HG03575 (cell line): ENCODE measurements around the gene GASK1B.

Experiments used
- ATAC-seq: cut with Tn5 transposase; IDR thresholded peaks from one replicate; pipeline ENCODE4 v1.9.1; 2021; ENCODE audit not compliant: unreplicated experiment, insufficient number of reproducible peaks, low FRiP score; ENCODE audit errors: extremely low read depth

Gene GASK1B

DNA sequence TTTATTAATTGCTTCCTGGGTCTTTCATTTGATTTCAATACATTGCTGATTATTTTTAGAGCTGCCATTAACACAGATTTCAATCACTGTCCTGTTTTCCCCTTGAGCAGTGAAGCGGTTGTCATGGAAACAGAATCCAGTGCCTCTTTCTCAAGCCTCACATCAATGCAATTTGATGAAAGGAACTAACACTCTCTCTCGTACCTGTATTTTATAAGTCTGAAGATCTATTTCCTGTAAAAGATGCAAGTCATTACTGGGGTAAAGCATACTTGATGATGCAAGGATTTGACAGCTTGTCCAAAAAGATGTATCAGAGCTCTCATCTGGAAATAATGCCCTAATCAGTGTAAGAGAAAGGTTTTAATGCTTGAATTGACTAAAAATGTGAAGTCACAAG lies 17.9 kb upstream of the GASK1B start:
- ATAC-seq = no peak

DNA sequence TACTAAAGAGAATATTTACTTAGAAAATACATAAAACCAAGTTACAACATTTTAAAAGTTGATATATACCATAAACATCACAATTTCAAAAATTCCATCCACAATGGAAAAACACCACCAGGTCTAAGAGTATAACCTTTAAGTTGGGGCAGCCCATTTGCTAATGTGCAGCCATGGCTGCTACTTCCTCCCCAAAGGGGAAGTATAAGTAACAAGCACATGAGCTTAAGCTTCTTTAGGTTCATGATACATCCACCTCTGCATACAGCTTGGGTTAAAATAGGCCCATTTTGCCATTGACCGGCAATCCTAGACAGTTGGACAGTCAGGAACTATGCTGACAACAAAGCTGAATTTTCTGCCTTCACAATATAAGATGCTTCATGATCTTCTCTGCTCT lies 16.6 kb upstream of the GASK1B start:
- ATAC-seq = no peak

DNA sequence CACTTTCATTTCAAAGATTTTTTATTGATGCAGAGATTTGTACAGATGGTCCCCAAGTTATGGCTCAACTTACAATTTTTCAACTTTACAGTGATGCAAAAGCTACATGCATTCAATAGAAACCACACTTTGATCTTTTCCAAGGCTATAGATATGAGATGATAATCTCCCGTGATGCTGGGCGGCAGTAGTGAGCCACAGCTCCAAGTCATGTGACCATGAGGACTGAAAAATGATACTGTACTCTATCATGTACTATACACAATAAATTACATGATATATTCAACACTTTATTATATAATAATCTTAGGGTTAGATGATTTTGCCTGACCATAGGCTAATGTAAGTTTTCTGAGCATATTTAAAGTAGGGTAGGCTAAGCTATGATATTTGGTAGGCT lies 14.0 kb upstream of the GASK1B start:
- ATAC-seq = no peak

DNA sequence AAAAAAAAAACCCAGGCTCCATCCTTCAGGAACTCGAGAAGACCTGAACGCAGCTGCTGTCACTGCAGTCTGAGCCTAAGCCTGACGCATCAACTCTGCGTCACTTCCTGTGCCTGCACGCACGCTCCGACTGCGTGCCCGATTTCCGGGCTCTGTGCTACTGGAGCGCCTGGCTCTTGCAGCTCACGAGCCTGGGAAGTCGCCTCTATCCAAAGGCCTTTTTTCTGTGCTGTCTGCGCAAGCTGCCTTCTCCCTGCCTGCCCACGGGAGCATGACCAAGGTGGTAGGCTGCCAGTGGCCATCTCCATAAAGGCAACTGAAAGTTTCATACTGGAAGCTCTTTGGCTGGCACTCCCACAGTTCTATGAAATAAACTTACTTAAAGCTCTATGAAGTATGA lies 9.9 kb upstream of the GASK1B start:
- no peak for ATAC-seq

DNA sequence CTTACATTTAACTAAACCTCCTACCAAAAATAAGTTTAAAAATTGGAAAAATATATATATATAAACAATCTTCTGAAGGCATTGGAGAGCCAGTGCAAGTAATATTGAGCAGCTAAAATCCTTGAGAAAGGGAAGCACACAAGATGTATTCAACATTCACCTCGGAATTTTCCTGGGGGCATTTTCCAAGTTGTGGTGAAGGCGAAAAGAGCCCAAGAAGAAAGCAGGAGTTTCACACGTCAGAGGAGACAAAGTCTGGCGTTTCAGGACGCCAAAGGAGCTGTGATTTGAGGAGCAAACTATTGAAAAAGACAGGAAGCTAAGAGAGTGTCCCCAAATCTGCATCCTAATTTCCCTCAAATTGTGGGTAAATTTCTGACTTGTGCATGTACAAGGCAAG lies 9.1 kb upstream of the GASK1B start:
- ATAC-seq = no peak

DNA sequence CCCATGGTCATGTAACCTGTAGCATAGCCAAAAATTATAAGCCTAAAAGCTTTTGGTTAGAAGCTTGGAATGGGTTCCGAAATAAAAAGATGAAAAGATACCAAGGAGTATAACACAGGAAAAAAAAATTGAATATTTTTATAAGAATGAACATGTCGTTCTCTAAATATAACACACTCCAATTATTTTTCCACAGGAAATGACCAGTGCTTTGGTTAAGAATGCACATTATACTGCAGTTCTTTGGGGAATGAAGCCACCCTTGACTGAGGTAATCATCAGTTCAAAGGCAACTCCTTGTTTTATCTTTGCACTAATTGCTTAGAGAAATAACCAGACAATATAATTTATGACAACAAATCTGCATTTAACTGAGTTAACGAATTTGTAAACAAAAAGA lies 6.6 kb upstream of the GASK1B start:
- no peak for ATAC-seq

DNA sequence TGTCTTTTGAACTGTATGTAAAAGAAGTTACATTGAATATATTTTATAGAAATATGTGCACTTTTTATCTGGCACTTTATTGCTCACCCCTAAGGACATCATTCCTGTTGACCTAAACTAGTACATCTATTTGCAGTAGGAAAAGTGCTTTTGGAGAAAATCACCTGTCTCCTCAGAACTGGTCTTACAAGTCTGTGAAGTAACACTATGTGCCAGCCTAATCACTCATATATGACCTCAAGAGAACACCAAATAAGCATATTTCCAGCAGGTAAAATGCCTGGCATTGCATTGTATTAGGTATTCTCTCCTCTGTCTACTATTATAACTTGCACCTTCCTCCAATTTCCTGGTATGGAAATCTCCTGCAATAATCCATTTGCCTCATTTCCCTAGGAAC lies 4.0 kb upstream of the GASK1B start:
- ATAC-seq = no peak

DNA sequence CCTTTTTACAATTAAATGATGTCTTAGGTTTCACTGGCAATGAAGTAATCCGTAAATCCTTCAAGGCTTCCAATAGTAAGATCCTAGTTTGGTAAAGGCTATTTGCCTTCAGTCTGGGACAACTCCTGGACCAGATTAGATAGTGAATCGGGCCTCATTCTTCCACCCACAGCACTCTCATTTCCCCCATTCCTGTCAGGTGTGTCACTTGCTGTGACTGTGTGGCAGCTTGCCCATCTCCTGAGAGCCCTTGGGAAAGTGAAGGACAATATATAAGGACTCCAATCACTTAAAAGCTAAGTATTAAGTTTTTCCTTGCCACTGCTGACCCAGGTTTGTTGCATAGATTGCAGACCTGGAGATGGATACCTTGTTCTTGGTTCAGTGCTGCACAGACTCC lies 3.3 kb upstream of the GASK1B start:
- no peak for ATAC-seq

DNA sequence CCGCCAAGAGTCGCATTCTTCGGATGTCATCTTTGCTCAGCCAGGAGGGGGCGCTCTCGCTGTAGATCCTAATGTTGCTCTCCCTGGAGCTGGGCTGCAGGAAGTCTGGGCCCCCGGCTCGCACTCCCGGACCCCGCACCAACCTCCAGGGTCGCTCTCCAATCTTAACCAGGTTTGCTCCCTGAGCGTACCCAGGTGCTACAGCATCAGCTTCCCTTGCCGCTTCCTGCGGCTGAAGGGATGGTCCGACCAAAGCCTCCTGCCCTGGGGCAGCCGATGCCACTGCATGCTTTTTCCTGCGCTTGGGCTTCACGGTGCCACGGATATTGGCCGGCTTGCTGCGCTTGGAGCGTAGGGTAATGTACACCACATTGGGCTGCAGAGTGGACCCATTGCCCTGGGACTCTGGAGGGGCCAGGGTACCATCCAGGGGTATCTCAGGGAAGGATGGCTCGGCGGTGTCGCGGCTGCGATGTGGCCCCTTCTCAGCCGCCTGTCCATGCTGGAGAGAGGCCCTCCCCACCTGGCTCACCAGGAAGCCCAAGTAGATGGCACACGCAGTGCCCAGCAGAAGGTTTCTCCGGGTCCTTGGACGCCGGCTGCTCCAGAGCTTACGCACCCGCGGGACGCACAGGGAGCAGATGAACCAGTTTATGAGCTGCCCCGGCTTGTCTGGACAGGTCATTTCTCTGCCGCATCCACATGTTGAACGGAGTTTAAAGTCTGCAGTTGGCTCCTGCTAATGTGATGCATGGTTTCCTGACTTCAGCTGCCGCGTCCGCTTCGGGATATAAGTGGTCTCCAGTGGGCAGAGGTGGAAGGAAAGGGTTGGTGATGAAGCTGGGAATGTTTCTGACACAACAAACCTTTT lies 1.9 kb downstream of the GASK1B start:
- no peak for ATAC-seq

DNA sequence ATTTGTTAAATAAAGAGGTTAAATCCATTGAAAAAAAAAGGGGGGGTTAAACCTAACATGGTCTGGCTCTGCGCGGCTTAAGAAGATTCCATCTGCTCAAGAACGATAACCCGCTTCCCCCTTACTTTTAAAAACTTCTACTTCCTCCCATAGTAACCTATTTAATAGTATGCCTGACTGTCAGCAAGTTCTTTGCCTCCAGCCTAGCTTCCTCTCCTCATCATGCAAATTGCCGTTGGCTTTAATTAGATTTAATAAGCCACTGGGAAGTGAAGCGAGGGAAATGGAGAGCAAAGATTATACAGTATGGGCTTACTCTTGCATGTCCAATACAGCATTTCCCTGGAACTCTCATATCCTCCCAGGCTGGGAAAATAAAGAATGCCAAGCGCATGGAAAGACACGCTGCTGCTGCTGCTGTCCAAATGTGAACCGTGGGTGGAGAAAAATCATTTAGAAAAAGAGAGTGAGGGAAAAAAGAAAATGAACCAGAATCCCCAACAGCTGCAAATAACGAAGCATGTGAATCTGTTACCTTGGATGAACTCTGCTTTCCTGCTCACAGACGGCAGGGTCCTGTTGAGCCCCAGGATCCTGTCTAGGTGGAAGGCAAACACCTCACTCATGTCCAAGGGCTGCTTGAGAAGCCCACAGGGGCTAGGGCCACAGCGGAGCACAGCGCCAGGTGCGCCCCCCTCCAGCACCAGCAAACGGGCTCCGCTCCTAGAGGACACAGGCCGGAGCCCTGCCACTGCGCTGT lies 2.7 kb downstream of the GASK1B start:
- no peak for ATAC-seq

DNA sequence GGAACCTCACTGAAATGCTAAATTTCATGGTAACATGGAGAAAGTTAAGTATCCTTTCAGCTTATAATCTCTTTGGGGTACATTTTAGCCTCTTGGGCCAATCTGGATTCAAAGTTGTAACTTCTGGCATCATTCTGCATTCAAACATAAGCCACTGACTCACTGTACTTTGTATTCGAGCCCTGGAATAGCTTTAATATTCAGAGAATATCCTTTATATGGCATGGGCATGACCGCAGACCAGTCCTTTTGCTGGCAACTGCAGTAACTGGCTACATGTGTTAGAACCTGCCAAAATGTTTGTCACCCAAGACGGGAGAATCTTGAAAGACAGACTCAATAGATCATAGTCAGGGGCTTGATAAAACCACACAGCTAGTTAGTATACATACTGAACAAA lies 3.3 kb downstream of the GASK1B start:
- ATAC-seq = no peak

DNA sequence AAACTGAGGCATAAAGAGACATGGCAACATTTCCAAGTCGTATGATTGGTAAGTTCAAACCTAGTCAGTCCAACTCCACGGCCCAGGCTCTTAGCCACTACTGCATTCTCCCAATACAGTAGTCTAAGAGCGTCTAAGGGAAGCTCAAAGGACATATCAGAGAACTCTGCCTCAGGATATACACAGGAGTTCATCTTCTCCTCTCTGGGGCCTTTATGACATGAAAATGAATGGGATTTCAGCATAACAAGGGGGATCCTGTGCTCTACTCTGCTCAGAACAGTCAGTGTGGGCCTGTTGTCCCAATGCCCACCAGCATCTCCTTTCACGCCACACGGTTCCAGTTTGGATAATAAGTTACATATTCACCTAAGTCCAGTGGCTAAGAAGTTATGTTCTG lies 4.2 kb downstream of the GASK1B start:
- ATAC-seq = no peak

DNA sequence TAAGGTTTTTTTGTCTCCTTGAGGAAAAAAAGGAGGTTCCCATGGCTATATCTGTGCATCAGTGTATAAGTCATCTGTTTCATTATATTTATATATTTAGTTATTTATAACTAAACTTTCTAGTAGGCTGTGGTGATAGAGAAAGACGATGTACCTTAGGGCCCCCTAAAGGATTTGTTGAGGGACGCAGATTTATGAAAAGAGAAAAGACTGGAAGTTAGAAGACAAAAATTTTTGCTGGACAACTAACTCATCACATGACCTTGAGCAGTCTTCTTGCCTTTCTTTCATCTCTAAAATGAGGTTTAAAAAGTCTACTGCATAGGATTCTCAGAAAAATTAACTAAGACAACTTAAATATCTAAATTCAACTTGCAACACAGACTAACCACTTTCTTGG lies 6.1 kb downstream of the GASK1B start:
- ATAC-seq = no peak

DNA sequence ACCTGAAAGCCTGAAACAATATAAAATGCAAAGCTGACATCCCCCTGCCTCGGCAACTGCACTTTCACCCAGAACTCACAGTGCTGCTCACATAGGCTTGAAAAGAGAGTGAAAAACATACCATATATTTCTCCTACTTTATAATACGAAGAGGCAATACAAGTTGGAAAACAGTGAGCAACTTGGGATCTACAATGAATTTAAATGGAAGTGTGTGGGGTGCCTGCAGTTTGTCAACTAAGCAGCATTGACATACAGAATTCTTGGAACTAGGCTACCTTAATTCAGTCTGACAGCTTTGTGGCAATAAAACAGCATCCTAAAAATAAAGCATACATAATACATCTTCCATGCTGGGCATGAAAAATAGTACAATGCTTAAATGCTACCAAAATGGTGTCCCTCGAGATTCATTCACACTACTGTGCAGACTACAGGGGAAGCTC lies 8.0 kb downstream of the GASK1B start:
- no peak for ATAC-seq

DNA sequence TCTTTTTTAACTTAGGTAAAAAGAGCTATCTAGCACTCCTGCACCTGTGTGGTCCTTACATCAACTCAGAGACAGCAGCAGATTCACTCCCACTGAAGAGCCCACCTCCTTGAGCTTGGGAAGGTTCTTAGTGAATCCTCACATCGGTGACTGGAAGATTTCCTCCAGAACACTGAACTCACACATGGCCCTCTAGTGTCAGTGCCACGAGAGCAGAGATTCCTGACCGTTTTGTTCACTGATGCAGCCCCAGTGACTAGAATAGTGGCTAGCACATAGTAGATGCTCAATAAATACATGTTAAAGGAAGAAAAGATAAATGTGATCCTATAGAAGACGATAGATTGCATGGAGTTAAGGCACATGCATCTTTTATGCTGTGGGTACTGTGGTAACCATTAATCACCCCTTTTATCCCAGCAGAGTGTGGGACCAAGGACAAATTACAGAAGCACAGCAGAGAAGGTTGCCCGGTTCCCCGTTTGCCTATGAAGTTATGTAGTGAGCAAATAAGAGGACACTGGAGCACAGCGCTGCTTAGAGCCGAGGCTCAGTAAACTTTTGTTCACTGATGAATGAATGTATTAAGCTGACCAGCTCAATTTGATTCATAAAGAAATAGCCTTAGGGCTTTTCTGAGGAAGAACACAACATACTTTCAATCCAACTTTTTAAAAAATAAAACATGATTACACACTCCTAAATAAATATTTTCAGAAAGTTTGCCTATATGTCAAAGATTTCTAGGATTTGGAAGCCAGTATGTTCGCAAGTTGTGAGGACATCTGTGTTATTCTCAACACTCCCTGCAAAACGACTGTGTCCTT lies 8.7 kb downstream of the GASK1B start:
- no peak for ATAC-seq

DNA sequence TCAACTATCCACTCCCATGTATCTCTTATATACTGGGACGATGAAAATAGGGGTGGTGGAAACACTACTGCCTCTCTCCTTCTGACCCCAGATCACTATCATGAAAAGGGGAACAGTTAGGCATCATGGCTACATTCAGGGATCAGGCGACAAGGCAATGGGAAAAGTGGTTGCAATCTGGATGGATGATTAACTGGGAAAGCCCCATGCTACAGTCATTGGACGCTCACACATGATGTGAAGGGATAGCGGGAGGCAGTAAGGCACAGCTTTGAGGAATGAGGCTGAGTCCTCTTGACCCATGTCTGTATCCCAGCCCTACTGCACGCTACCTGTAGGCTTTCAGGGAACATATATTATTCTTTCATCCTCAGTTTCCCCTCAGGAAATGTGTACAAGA lies 10.2 kb downstream of the GASK1B start:
- no peak for ATAC-seq

DNA sequence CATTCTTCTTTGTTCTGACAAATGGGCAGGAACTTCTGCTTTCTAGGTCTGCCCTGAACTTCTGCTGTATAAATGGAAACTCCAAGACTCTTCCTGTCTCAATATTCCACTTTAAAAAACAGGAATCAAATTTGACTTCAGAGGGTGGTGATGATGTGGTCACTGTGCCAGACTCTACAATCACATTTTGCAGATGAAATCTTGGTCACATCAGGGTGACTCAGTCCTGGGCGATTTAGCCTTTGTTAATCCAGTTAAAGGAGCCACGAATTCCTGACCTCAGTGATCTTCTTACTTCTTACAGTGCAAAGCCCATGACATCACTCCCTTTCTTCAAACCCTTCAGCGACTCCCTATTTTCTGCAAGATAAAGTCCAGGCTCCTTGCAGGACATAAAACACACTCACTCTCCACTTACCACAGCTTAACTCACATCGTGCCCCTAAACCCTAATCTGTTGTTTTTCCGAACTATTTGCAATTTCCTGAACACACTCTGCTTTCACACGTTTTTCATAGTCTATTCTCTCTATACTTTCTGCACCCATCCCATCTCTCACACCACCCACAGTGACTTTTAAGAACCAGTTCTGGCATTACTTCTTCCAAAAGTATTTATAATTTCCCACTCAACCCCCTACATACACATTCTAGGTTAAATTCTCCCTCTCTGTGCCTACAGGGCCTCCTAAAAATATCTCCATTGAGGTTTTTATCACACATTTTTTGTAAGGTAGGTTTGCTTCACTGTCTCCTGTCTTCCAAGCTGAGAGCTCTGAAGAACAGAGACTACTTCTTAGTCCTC lies 11.1 kb downstream of the GASK1B start:
- no peak for ATAC-seq

DNA sequence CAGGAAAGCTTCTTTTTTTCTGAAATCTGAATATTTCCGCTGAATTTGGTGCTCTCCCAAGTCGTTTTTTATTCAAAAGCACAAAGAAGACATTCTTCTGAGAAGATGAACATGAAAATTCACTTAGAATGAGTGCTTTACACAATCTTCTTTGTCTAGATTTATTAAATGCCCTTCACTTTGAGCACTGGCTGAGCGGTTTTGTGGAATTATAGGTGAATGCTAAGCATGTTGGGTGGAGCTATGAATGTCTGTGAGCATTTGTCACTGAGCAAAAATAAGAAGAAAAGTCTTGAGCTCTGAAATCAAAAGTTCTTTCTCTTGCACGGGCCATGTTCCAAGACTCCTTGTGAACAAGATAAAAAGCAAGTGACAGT lies 13.1 kb downstream of the GASK1B start:
- ATAC-seq = no peak
